Keratinocyte (primary cell): Measurements from ENCODE around the gene TRIM10. TPM values are rescaled to one million over a fixed set of nuclear protein-coding genes. Genes with fewer than 3 reads are reported as not detected.

Source experiments
- DNase-seq: peaks from one replicate; pipeline ENCODE4 v3.0.0-alpha.2; 2011; ENCODE audit warnings: low read depth, missing footprints, low spot score
- FAIRE-seq: peaks from 2 replicates; lab custom pipeline; 2011; peaks lifted over from hg19 to GRCh38; lab: Jason Lieb, UNC
- H2AFZ ChIP-seq: 2 replicates; pipeline ENCODE4 v1.6.0; 2012; ENCODE audit warnings: low read length, control low read depth, inconsistent platforms; ENCODE audit not compliant: control insufficient read depth
- H3K27ac ChIP-seq: 2 replicates; pipeline ENCODE4 v1.5.1; 2011; ENCODE audit warnings: low read length; ENCODE audit not compliant: control insufficient read depth, insufficient read depth
- H3K27me3 ChIP-seq: 3 replicates; pipeline ENCODE4 v1.6.0; 2011; ENCODE audit warnings: low read length; ENCODE audit not compliant: control insufficient read depth, insufficient read depth; ENCODE audit errors: extremely low read depth
- H3K36me3 ChIP-seq, 2 experiments: 2 replicates in 1 of 2; 3 replicates in 1 of 2; pipeline ENCODE4 v1.5.1; 2011; ENCODE audit warnings: low read length in 2 of 2, mild to moderate bottlenecking in 1 of 2; ENCODE audit not compliant: control insufficient read depth in 2 of 2, insufficient read depth in 2 of 2; ENCODE audit errors: extremely low read depth in 1 of 2
- H3K4me1 ChIP-seq: 3 replicates; pipeline ENCODE4 v1.5.1; 2011; ENCODE audit warnings: low read length; ENCODE audit not compliant: control insufficient read depth, insufficient read depth; ENCODE audit errors: extremely low read depth
- H3K4me2 ChIP-seq: 3 replicates; pipeline ENCODE4 v1.6.0; 2011; ENCODE audit warnings: low read depth, low read length; ENCODE audit not compliant: control insufficient read depth, insufficient read depth; ENCODE audit errors: extremely low read depth
- H3K4me3 ChIP-seq, 3 experiments: fragments of 200-600 bp in 1 of 3; sonication (generic) in 1 of 3; 2 replicates in 2 of 3; 3 replicates in 1 of 3; pipeline ENCODE4 v1.5.1; 2011 to 2016; ENCODE audit warnings: low read length in 3 of 3, mild to moderate bottlenecking in 3 of 3, control low read depth in 2 of 3, inconsistent platforms in 1 of 3, low read depth in 1 of 3, mixed read lengths in 1 of 3, mixed run types in 1 of 3, moderate library complexity in 1 of 3; ENCODE audit not compliant: control insufficient read depth in 2 of 3, insufficient read depth in 2 of 3; ENCODE audit errors: extremely low read depth in 1 of 3
- H3K79me2 ChIP-seq: 2 replicates; pipeline ENCODE4 v1.6.0; 2012; ENCODE audit warnings: low read length; ENCODE audit not compliant: control insufficient read depth, insufficient read depth
- H3K9ac ChIP-seq: 3 replicates; pipeline ENCODE4 v1.6.0; 2011; ENCODE audit warnings: low read length; ENCODE audit not compliant: control insufficient read depth, insufficient read depth; ENCODE audit errors: extremely low read depth
- H3K9me1 ChIP-seq: 3 replicates; pipeline ENCODE4 v1.6.0; 2011; ENCODE audit warnings: low read length; ENCODE audit not compliant: control insufficient read depth, insufficient read depth; ENCODE audit errors: extremely low read depth
- H3K9me3 ChIP-seq: 2 replicates; pipeline ENCODE4 v1.5.1; 2012; ENCODE audit warnings: low read depth, low read length; ENCODE audit not compliant: control insufficient read depth
- H4K20me1 ChIP-seq: 3 replicates; pipeline ENCODE4 v1.6.0; 2011; ENCODE audit warnings: low read length; ENCODE audit not compliant: control insufficient read depth, insufficient read depth; ENCODE audit errors: extremely low read depth
- EZH2 ChIP-seq: IDR thresholded peaks from one replicate; pipeline ENCODE4 v1.6.1; 2012; ENCODE audit warnings: inconsistent platforms, mild to moderate bottlenecking, low read length, moderate library complexity
- dilution Hi-C: fragments of 300-500 bp; cut with MboI; formaldehyde crosslinking; loops from one replicate; pipeline ENCODE4 v1.7.0; 2020; ENCODE audit warnings: low sequenced_read_pairs; ENCODE audit not compliant: extremely low pct_ligation_motif_present
- polyA plus RNA-seq, 5 experiments: library from polyadenylated mRNA; depleted of rRNA in 3 of 5; stranded (reverse) in 3 of 5; stranded (forward) in 1 of 5; unstranded in 1 of 5; fragments of >200 nt; gene quantifications; 1 replicate in 1 of 5; 2 replicates in 3 of 5; 3 replicates in 1 of 5; pipeline versions ENCODE4 v1.2.1 to v1.2.3, GENCODE V29; 2011 to 2012; ENCODE audit warnings: missing spikeins in 2 of 5, low read depth in 1 of 5, low replicate concordance in 1 of 5
- TF ChIP-seq, protein P1 (sequence below), 3 experiments: IDR thresholded peaks in 1 of 3; conservative IDR thresholded peaks in 1 of 3; optimal IDR thresholded peaks in 1 of 3; 2 replicates in 2 of 3; 3 replicates in 1 of 3; pipeline versions ENCODE3 to v1.5.1; 2011; ENCODE audit warnings: low read length in 3 of 3, mild to moderate bottlenecking in 3 of 3, moderate library complexity in 2 of 3, control low read depth in 1 of 3, inconsistent platforms in 1 of 3; ENCODE audit not compliant: insufficient read depth in 2 of 3; ENCODE audit errors: extremely low read depth in 1 of 3

Gene TRIM10
- polyA plus RNA-seq, 1 donor (not counting 4 experiments of a cell fraction or from before 2014, with no cell fraction given), result not detected

DNA sequence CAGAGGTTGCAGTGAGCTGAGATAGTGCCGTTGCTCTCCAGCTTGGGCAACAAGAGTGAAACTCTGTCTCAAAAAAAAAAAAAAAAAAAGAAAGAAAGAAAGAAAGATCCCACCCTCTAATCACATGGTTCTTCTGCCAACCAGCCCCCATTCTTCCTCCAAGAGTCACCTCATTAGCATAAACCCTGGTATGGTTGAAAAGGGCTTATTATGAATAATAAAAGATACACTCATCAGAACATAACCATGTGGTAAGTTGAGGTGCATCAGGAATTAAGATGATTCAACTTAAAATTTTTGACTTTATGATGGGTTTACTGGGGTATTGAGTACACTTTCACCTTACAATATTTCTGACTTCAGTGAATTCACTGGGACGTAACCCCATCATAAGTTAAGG is 25.9 kb downstream of the TRIM10 start:
- Histone ChIP-seq H3K27me3 (peaks cover 22% of the 10 kb centered on the region), H3K9me3 (no peaks in the 10 kb centered on the region), H3K9me1 (no peaks in the 10 kb centered on the region), H3K27ac (no peak overlapping the region), H3K4me3 (no peak overlapping the region), H3K9ac (no peak overlapping the region), H2AFZ (no peak overlapping the region), H3K4me2 (no peak overlapping the region), H3K4me1 (peaks cover 7% of the 10 kb centered on the region), H3K36me3 (no peaks in the 10 kb centered on the region), H4K20me1 (no peaks in the 10 kb centered on the region), H3K79me2 (no peaks in the 10 kb centered on the region)
- no peak for TF ChIP-seq EZH2
- TF ChIP-seq, protein P1, sequence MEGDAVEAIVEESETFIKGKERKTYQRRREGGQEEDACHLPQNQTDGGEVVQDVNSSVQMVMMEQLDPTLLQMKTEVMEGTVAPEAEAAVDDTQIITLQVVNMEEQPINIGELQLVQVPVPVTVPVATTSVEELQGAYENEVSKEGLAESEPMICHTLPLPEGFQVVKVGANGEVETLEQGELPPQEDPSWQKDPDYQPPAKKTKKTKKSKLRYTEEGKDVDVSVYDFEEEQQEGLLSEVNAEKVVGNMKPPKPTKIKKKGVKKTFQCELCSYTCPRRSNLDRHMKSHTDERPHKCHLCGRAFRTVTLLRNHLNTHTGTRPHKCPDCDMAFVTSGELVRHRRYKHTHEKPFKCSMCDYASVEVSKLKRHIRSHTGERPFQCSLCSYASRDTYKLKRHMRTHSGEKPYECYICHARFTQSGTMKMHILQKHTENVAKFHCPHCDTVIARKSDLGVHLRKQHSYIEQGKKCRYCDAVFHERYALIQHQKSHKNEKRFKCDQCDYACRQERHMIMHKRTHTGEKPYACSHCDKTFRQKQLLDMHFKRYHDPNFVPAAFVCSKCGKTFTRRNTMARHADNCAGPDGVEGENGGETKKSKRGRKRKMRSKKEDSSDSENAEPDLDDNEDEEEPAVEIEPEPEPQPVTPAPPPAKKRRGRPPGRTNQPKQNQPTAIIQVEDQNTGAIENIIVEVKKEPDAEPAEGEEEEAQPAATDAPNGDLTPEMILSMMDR (optimal IDR thresholded peaks at IDR 0.05 in 1 of 3, IDR thresholded peaks at IDR 0.05 in 1 of 3, conservative IDR thresholded peaks at IDR 0.05 in 1 of 3; ENCODE audit: extremely low read depth in 1 of 3, insufficient read depth in 2 of 3, low read length in 3 of 3), result no peak
- no peak for FAIRE-seq
- DNase-seq, result no peak
- dilution Hi-C loops, result loop anchor here (10.0 kb wide), 1 partner anchor 60 kb away; the partner anchor contains the start of gene RNF39

GRCh38 chr6:30131947-30132497 is 29.0 kb downstream of the TRIM10 start:
- H3K4me3 ChIP-seq, result no peak overlapping the region
- H2AFZ ChIP-seq, result no peak overlapping the region
- DNase-seq (no peak), FAIRE-seq (no peak)
- dilution Hi-C loops, result loop anchor here (10.0 kb wide), 1 partner anchor 57 kb away; the partner anchor contains the start of gene RNF39
- H3K4me2 ChIP-seq, result no peak overlapping the region
- H3K9me1 ChIP-seq, result no peaks in the 10 kb centered on the region
- H3K9me3 ChIP-seq, result no peaks in the 10 kb centered on the region
- peaks cover 8% of the 10 kb centered on the region for H3K4me1 ChIP-seq
- H3K79me2 ChIP-seq, result no peaks in the 10 kb centered on the region
- H3K36me3 ChIP-seq, result no peaks in the 10 kb centered on the region
- TF ChIP-seq, protein P1 (optimal IDR thresholded peaks at IDR 0.05 in 1 of 3, IDR thresholded peaks at IDR 0.05 in 1 of 3, conservative IDR thresholded peaks at IDR 0.05 in 1 of 3; ENCODE audit: extremely low read depth in 1 of 3, insufficient read depth in 2 of 3, low read length in 3 of 3), result no peak
- no peak for TF ChIP-seq EZH2
- H3K9ac ChIP-seq, result no peak overlapping the region
- H3K27me3 ChIP-seq, result peaks cover 44% of the 10 kb centered on the region
- H4K20me1 ChIP-seq, result no peaks in the 10 kb centered on the region
- H3K27ac ChIP-seq, result no peak overlapping the region
